Nephron (organoid): Measurements from ENCODE around the gene MOCS1.

ENCODE experiments used
- H3K27ac Mint-ChIP-seq, 3 experiments: 2 replicates each; pipeline ENCODE4 v1.8.0; 2020; ENCODE audit warnings: mixed read lengths in 3 of 3, mild to moderate bottlenecking in 2 of 3, moderate library complexity in 1 of 3
- H3K27me3 Mint-ChIP-seq: 2 replicates; pipeline ENCODE4 v1.8.0; 2021; ENCODE audit warnings: low read depth, mild to moderate bottlenecking, moderate library complexity, mixed read lengths
- H3K36me3 Mint-ChIP-seq: 2 replicates; pipeline ENCODE4 v1.8.0; 2020; ENCODE audit warnings: low read depth, mixed read lengths
- H3K4me1 Mint-ChIP-seq: 2 replicates; pipeline ENCODE4 v1.8.0; 2020; ENCODE audit warnings: mixed read lengths
- H3K4me3 Mint-ChIP-seq, 3 experiments: 2 replicates each; pipeline ENCODE4 v1.8.0; 2020; ENCODE audit warnings: mild to moderate bottlenecking in 3 of 3, mixed read lengths in 3 of 3, moderate library complexity in 2 of 3
- H3K9me3 Mint-ChIP-seq: 2 replicates; pipeline ENCODE4 v1.8.0; 2020; ENCODE audit warnings: mixed read lengths
- TF ChIP-seq, protein P1 (sequence below), 3 experiments: fragments of 200-600 bp; sonication (generic); IDR thresholded peaks; one replicate each; pipeline ENCODE4 v1.5.0; 2021; ENCODE audit warnings: antibody characterized with exemption in 3 of 3; ENCODE audit not compliant: unreplicated experiment in 3 of 3

MOCS1 gene

DNA sequence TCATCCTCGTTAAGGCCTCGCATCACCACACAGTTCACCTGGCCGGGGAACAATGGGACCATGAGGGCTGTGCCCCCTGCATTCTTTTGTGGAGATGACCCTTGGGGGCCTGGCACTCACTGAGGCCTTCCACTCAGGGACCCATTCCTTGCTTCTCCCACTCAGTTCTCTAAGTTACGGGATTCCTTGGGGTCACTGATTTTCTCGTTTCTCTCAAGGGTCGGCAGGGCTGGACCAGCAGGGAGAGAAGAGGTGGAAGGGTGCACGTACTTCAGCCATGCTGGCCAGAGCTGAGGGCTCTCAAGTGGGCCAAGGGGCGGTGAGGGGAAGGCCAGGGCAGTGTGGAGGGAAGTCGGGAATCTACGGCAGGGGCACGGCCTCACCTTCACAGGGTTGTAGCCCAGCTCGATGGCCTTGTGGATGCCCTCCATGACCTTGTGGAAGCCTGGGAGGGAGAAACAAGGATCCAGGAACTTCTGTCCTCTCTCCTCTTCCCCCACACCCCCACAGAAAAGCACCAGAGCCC is 20.8 kb downstream of the MOCS1 start:
- TF ChIP-seq, protein P1, sequence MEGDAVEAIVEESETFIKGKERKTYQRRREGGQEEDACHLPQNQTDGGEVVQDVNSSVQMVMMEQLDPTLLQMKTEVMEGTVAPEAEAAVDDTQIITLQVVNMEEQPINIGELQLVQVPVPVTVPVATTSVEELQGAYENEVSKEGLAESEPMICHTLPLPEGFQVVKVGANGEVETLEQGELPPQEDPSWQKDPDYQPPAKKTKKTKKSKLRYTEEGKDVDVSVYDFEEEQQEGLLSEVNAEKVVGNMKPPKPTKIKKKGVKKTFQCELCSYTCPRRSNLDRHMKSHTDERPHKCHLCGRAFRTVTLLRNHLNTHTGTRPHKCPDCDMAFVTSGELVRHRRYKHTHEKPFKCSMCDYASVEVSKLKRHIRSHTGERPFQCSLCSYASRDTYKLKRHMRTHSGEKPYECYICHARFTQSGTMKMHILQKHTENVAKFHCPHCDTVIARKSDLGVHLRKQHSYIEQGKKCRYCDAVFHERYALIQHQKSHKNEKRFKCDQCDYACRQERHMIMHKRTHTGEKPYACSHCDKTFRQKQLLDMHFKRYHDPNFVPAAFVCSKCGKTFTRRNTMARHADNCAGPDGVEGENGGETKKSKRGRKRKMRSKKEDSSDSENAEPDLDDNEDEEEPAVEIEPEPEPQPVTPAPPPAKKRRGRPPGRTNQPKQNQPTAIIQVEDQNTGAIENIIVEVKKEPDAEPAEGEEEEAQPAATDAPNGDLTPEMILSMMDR (IDR thresholded peaks at IDR 0.05; ENCODE audit: unreplicated experiment in 3 of 3), result no peak
- peaks cover 7% of the 10 kb centered on the region for H3K36me3 Mint-ChIP-seq
- H3K4me1 Mint-ChIP-seq, result no peaks in the 10 kb centered on the region
- H3K9me3 Mint-ChIP-seq, result no peaks in the 10 kb centered on the region
- no peak overlapping the region for H3K27ac Mint-ChIP-seq
- H3K27me3 Mint-ChIP-seq, result no peaks in the 10 kb centered on the region
- H3K4me3 Mint-ChIP-seq, result no peak overlapping the region

GRCh38 chr6:39912446-39912845 is 21.8 kb downstream of the MOCS1 start:
- Mint-ChIP-seq H3K4me1 (no peaks in the 10 kb centered on the region), H3K27ac (no peak overlapping the region), H3K9me3 (no peaks in the 10 kb centered on the region), H3K36me3 (peaks cover 8% of the 10 kb centered on the region), H3K4me3 (no peak overlapping the region), H3K27me3 (no peaks in the 10 kb centered on the region)
- TF ChIP-seq, protein P1 (IDR thresholded peaks at IDR 0.05; ENCODE audit: unreplicated experiment in 3 of 3), result no peak

DNA sequence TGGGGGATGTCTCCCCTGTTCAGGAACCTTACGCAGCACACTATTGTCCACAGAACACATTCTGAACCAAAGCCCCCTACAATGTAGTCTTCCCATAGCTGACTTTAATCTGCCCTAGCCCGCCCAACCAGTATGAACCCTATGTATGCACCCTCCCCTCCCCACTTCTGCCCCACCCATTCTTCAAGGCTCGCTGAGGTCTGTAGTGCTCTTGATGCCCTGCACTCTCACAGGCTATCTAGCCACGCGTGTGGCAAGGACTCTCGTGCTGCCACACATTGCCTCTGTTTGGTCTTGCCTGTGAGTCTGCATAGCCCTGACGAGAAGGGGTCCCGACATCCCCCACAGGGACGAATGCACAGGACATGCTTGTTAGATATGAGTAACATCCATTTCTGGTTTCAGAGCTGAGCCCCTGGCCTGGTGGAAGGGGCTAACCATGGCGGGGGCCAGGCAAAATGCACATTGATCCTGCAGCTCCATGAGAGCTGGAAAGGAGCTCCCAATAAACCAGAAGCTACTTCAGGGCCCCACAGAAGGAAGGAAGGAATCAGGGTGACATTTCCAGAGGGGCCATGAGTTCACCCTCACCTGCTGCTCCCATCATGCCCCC is 22.6 kb downstream of the MOCS1 start:
- TF ChIP-seq, protein P1 (IDR thresholded peaks at IDR 0.05; ENCODE audit: unreplicated experiment in 3 of 3), result no peak
- peaks cover 15% of the 10 kb centered on the region for H3K36me3 Mint-ChIP-seq
- no peaks in the 10 kb centered on the region for H3K4me1 Mint-ChIP-seq
- H3K9me3 Mint-ChIP-seq, result no peaks in the 10 kb centered on the region
- H3K27ac Mint-ChIP-seq, result no peak overlapping the region
- H3K4me3 Mint-ChIP-seq, result no peak overlapping the region
- H3K27me3 Mint-ChIP-seq, result no peaks in the 10 kb centered on the region

DNA sequence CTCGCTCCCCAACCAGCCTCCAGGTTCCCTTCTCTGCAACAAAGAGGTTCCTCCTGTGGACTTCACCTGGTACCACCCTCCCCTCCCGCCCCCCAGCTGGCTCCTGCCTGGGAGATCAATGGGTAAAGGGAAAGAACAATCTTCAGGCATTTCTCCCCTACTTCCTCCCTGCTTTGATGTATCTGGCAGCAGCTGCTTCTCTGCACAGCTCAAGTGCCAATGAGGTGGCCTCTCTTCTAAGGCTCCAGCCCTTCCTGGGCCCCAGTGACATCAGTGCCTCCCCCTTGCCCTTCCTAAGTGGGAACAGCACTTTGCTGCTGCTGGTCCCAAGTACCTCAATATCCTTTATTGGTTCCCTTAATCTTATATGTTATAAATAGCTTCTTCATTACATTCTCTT is 23.5 kb downstream of the MOCS1 start:
- Mint-ChIP-seq H3K4me1 (no peaks in the 10 kb centered on the region), H3K9me3 (no peaks in the 10 kb centered on the region), H3K27ac (no peak overlapping the region), H3K27me3 (no peaks in the 10 kb centered on the region), H3K4me3 (no peak overlapping the region), H3K36me3 (peaks cover 15% of the 10 kb centered on the region)
- TF ChIP-seq, protein P1 (IDR thresholded peaks at IDR 0.05; ENCODE audit: unreplicated experiment in 3 of 3), result no peak

DNA sequence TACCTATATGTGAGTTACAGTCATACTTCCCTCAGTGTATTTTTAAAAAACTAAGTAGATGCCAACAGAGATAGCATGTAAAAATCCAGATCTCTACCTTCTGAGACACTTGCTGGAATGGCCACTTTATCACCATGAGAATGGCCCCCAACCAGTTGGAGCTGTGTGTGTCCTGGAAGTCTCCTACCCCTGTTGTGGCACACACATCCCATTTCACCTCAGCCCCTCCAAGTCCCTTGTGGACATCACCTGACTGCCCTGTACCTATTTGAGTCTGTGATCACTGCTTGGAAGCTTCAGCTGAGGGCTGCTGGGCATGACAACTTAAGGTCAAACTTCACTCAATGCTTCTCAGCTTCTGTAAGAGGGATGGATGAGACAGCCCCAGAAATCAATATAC is 24.1 kb downstream of the MOCS1 start:
- Mint-ChIP-seq H3K36me3 (peaks cover 15% of the 10 kb centered on the region), H3K27ac (no peak overlapping the region), H3K4me1 (no peaks in the 10 kb centered on the region), H3K27me3 (no peaks in the 10 kb centered on the region), H3K4me3 (no peak overlapping the region), H3K9me3 (no peaks in the 10 kb centered on the region)
- TF ChIP-seq, protein P1 (IDR thresholded peaks at IDR 0.05; ENCODE audit: unreplicated experiment in 3 of 3), result no peak

DNA sequence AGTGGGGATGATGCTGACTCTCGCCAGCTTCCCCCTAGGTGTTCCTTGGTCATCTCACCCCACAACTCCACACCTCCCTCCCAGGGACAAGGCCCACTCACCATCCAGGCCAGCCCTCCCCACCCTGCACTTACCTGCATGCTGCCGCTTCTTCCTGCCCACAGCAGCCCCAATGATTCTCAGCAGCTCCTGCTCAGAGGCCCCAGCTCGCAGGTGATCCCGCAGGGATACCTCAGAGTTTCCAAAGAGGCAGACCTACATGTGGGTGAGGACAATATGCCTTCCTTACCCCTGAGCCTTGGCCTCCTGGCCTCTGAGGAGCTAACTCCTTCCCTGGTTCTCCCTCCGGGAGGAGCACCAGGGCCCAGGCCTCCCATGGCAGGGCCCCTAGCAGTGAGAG is 24.6 kb downstream of the MOCS1 start:
- H3K4me3 Mint-ChIP-seq, result no peak overlapping the region
- no peaks in the 10 kb centered on the region for H3K9me3 Mint-ChIP-seq
- TF ChIP-seq, protein P1 (IDR thresholded peaks at IDR 0.05; ENCODE audit: unreplicated experiment in 3 of 3), result no peak
- H3K27me3 Mint-ChIP-seq, result no peaks in the 10 kb centered on the region
- no peak overlapping the region for H3K27ac Mint-ChIP-seq
- H3K4me1 Mint-ChIP-seq, result no peaks in the 10 kb centered on the region
- H3K36me3 Mint-ChIP-seq, result peaks cover 11% of the 10 kb centered on the region
